ENCODE results near the gene RLN1. TPM values are rescaled to one million over a fixed set of nuclear protein-coding genes. Genes with fewer than 3 reads are reported as not detected.
"Not testable (repeated sequence)": the region's sequence is repeated elsewhere in the genome, so short reads cannot be mapped to it uniquely, and the experiment has no call there.

RLN1 gene, protein sequence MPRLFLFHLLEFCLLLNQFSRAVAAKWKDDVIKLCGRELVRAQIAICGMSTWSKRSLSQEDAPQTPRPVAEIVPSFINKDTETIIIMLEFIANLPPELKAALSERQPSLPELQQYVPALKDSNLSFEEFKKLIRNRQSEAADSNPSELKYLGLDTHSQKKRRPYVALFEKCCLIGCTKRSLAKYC
- total RNA-seq (2016; rRNA removed; fragmentation: Illumina TruSeq; extraction: Trizol) (not detected in 2 replicates), polyA plus RNA-seq (2011; rRNA removed) (not detected in 2 replicates), polyA minus RNA-seq (2011; rRNA and poly(A)+ RNA removed; ENCODE audit: low replicate concordance) (not detected in 2 replicates), Bru-seq, nascent RNA (not detected), BruChase-seq, experiment 1, labeled RNA remaining after a 6-hour chase (percentile 21 among the genes with signal in this experiment), BruChase-seq, experiment 2, labeled RNA remaining after a 2-hour chase (percentile 16 among the genes with signal in this experiment)
- total RNA-seq (2016; cell fraction: cytosol; rRNA removed; fragmentation: Illumina TruSeq; extraction: Trizol; ENCODE audit: low read depth), result not detected in 2 replicates
- not detected in 2 replicates for total RNA-seq (2016; cell fraction: insoluble cytoplasmic fraction; rRNA removed; fragmentation: Illumina TruSeq; extraction: Trizol)
- total RNA-seq (2016; cell fraction: membrane; rRNA removed; fragmentation: Illumina TruSeq; extraction: Trizol), result not detected in 2 replicates
- total RNA-seq (2016; cell fraction: nucleus; rRNA removed; fragmentation: Illumina TruSeq; extraction: Trizol), result not detected in 2 replicates
- not detected in 2 replicates for polyA plus RNA-seq (2011; cell fraction: cytosol; rRNA removed)
- polyA plus RNA-seq (2011; cell fraction: nucleus; rRNA removed), result not detected in 2 replicates
- polyA plus RNA-seq (2012), result not detected in 2 replicates
- not detected in 2 replicates for polyA plus RNA-seq (2016; cell fraction: cytosol; fragmentation: Illumina TruSeq; extraction: Trizol; ENCODE audit: low read depth)
- not detected in 2 replicates for polyA plus RNA-seq (2016; cell fraction: insoluble cytoplasmic fraction; fragmentation: Illumina TruSeq; extraction: Trizol; ENCODE audit: low read depth)
- not detected in 2 replicates for polyA plus RNA-seq (2016; cell fraction: membrane; fragmentation: Illumina TruSeq; extraction: Trizol; ENCODE audit: low read depth)
- not detected in 2 replicates for polyA plus RNA-seq (2016; cell fraction: nucleus; fragmentation: Illumina TruSeq; extraction: Trizol; ENCODE audit: insufficient read depth, low read depth)
- not detected in 2 replicates for polyA minus RNA-seq (2011; cell fraction: cytosol; rRNA and poly(A)+ RNA removed)
- polyA minus RNA-seq (2011; cell fraction: nucleus; rRNA and poly(A)+ RNA removed), result not detected in 2 replicates
- long read RNA-seq, experiment 1, result 0 reads
- long read RNA-seq, experiment 2, result 0 reads

DNA sequence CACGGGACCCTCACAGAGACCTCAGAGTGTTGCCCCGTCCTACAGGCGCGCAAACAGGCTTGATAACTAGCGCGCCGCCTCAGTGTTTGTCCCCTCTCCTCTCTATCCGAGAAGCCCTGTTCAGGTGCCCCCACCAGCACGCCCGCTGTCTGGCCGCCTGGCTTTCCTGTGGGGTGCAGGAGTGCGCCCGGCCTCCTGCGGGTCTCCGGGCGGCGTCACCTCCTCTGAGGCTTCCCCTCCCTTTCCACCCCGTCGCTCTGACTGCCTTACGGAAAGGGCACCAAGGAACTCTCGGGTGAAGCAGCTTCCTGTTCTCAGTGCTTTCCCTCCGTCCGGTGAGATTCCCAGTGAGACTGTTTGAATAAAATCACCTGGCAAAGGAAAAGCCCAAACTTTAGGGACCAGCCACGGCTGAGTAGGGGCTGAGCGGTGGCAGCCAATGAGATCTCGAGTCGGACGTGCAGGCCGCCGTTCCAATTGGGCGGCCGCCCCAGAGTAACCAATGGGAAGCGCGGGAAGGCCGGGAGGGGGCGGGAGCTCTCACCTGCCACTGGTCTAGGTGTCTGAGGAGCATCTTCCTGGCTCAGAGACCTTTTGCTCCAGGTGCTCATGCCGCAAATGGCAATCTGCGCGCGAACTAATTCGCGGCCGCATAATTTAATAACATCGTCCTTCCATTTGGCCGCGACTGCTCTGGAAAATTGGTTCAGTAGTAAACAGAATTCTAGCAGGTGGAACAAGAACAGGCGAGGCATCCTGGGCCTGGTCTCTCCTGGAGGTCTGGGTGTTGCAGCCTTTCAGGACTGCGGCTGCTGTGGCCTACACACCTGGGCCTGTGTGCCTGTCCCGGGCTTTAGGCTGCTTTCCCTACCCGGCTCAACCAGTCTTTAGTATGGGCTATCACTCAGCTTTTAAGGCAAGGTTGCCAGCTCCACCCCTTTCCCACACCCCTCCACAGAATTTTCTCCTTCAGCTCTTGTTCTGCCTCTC, at the start of gene RLN1:
Gene RLN1 (minus strand): TSS at position 885 of the 990 bp plus-strand sequence. CDS start 130 bp downstream, at position 755.
- CTCF ChIA-PET (ENCODE audit: low intra/inter-chr PET ratio, low total read pairs); H3K4me1 ChIP-seq (ENCODE audit: insufficient read depth, low read length); H2AFZ ChIP-seq (ENCODE audit: low read length); DNase-seq (ENCODE audit: low spot score); POLR2A ChIA-PET; H3K4me3 ChIP-seq (replicated peaks in 1 of 3; ENCODE audit: insufficient read depth in 1 of 3, low read depth in 2 of 3, low read length in 3 of 3); H3K79me2 ChIP-seq (ENCODE audit: insufficient read depth, low read length); H3K9ac ChIP-seq (ENCODE audit: insufficient read depth, low read depth, low read length); H3K27ac ChIP-seq (ENCODE audit: extremely low read length, insufficient read depth, low read length); H3K27me3 ChIP-seq (ENCODE audit: control insufficient read depth in 1 of 2, insufficient read depth in 2 of 2, low read length in 2 of 2); H4K20me1 ChIP-seq (ENCODE audit: insufficient read depth, low read length); in situ Hi-C loops (cut with HindIII; ENCODE audit: extremely low pct_ligation_motif_present, low pct_unique_long_range_greater_than_20kb); H3K4me2 ChIP-seq (ENCODE audit: low read depth, low read length); intact Hi-C loops (cut with micrococcal nuclease; ENCODE audit: unreplicated experiment); H3K9me3 ChIP-seq (ENCODE audit: low read length); BruUV-seq (replicated peaks); H3K36me3 ChIP-seq (replicated peaks in 1 of 2; ENCODE audit: control insufficient read depth in 1 of 2, insufficient read depth in 2 of 2, low read length in 2 of 2): not testable (repeated sequence)
- peak; percentile 64 for FAIRE-seq
- WGBS (ENCODE audit: low lambda C conversion rate), result 46% methylated on average over 13 of the region's 50 CpGs
- peak; percentile 100 for ATAC-seq

Data from HepG2 (cell line).